Measurements from ENCODE around the gene MAD1L1. TPM values are rescaled to one million over a fixed set of nuclear protein-coding genes. Genes with fewer than 3 reads are reported as not detected.

MAD1L1 gene
- total and polyA plus RNA-seq, 2 of the 4 experiments (the other 2 are of a cell fraction): 29.0 to 40.9 TPM

DNA sequence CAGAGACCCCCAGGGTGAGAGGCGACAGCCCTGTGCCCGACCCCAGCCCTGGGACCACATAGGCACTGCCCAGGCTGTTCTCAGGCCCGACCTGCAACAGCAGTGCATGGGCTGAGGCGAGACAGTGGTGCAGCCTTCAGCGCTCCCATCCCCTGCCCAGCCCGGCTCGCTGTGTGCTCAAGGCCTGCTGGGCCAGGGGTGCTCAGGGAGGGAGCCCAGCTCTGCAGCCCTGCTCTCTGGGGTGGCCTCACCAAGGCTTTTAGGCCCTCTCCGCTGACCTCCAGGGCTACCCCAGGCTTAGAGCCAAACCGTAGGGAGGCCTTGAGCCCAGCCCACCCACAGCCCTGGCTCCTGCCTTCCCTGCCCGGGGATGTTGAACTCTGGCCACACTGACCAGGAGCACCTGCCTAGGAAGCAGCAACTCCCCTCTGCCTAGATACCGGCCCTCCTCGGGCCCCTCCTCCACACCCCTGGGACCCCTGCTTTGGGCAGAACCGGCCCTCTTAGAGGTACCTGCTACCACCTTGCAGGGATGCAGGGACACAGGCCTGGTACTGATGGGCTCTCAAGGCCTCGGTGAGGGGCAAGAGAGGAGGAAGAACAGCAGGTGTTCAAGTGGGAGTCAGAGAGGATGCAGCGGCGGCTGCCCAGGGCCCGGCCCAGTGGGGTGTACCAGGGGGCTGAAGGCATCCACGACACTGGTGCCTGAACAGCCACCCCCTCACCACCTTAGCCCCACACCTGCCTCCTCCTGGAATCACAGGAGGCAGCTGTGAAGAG is 331.1 kb downstream of the MAD1L1 start:
- Histone ChIP-seq H3K4me3 (ENCODE audit: insufficient read depth, low read depth, low read length) (no peak overlapping the region), H3K56ac (ENCODE audit: extremely low read depth, insufficient read depth, low read length) (no peak overlapping the region), H4K8ac (ENCODE audit: low read depth in 2 of 2, low read length in 2 of 2) (no peak overlapping the region), H3K4me1 (ENCODE audit: control insufficient read depth, insufficient read depth, low read length) (peaks cover 10% of the 10 kb centered on the region), H3K27ac (ENCODE audit: insufficient read depth, low read length) (no peak overlapping the region), H2AK5ac (ENCODE audit: low read depth, low read length) (no peak overlapping the region), H3K27me3 (ENCODE audit: control insufficient read depth, insufficient read depth, low read length) (no peaks in the 10 kb centered on the region), H3K79me1 (ENCODE audit: low read depth in 1 of 2, low read length in 2 of 2) (no peaks in the 10 kb centered on the region; a peak in 1 of 4 replicates), H4K91ac (ENCODE audit: insufficient read depth, low read depth, low read length) (no peak overlapping the region), H2AFZ (replicated peaks; ENCODE audit: low read length, poor library complexity) (no peak overlapping the region), H3K9me3 (ENCODE audit: control insufficient read depth, insufficient read depth, low read length) (no peaks in the 10 kb centered on the region), H3K9me1 (ENCODE audit: insufficient read depth, low read length) (peaks cover 9% of the 10 kb centered on the region), H4K20me1 (ENCODE audit: insufficient read depth, low read length) (peaks cover 4% of the 10 kb centered on the region), H4K5ac (ENCODE audit: low read depth, low read length) (no peak overlapping the region), H2BK15ac (ENCODE audit: low read depth, low read length) (no peak overlapping the region), H2BK20ac (ENCODE audit: low read depth, low read length) (no peak overlapping the region), H3K23ac (ENCODE audit: low read depth, low read length) (no peak overlapping the region), H3K18ac (ENCODE audit: low read depth, low read length) (no peak overlapping the region), H3K4me2 (ENCODE audit: low read depth, low read length) (no peak overlapping the region), H3K9ac (ENCODE audit: low read depth, low read length) (no peak overlapping the region), H3K14ac (replicated peaks; ENCODE audit: low read depth, low read length) (no peak overlapping the region), H2BK120ac (ENCODE audit: low read depth, low read length) (no peak overlapping the region), H2BK5ac (ENCODE audit: low read depth, low read length, poor library complexity, severe bottlenecking) (no peak overlapping the region), H3K36me3 (ENCODE audit: control insufficient read depth, insufficient read depth, low read length) (peaks cover 3% of the 10 kb centered on the region; the same call in 1 of the 2 replicates), H2AK9ac (replicated peaks; ENCODE audit: low read depth, low read length, poor library complexity) (no peak overlapping the region), H3K4ac (ENCODE audit: low read depth, low read length) (no peak overlapping the region)
- POLR2A ChIA-PET (ENCODE audit: unreplicated experiment): no interaction called here
- TF ChIP-seq POLR2A (IDR thresholded peaks at IDR 0.05; ENCODE audit: low read depth, low read length): no peak
- no peak for TF ChIP-seq MAFK (IDR thresholded peaks at IDR 0.05; ENCODE audit: low read depth, low read length)
- TF ChIP-seq CEBPB (IDR thresholded peaks at IDR 0.05; ENCODE audit: low read depth, low read length): no peak
- TF ChIP-seq SMC3 (IDR thresholded peaks at IDR 0.05; ENCODE audit: low read depth, low read length): no peak
- TF ChIP-seq, protein P1, sequence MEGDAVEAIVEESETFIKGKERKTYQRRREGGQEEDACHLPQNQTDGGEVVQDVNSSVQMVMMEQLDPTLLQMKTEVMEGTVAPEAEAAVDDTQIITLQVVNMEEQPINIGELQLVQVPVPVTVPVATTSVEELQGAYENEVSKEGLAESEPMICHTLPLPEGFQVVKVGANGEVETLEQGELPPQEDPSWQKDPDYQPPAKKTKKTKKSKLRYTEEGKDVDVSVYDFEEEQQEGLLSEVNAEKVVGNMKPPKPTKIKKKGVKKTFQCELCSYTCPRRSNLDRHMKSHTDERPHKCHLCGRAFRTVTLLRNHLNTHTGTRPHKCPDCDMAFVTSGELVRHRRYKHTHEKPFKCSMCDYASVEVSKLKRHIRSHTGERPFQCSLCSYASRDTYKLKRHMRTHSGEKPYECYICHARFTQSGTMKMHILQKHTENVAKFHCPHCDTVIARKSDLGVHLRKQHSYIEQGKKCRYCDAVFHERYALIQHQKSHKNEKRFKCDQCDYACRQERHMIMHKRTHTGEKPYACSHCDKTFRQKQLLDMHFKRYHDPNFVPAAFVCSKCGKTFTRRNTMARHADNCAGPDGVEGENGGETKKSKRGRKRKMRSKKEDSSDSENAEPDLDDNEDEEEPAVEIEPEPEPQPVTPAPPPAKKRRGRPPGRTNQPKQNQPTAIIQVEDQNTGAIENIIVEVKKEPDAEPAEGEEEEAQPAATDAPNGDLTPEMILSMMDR (conservative IDR thresholded peaks at IDR 0.05; ENCODE audit: low read depth, low read length): no peak
- TF ChIP-seq MAZ (IDR thresholded peaks at IDR 0.05; ENCODE audit: borderline replicate concordance, low read depth, low read length): no peak
- no peak for TF ChIP-seq MXI1 (IDR thresholded peaks at IDR 0.05; ENCODE audit: borderline replicate concordance, low read depth, low read length)
- no peak for TF ChIP-seq RCOR1 (IDR thresholded peaks at IDR 0.05; ENCODE audit: insufficient replicate concordance, low read length)
- TF ChIP-seq RFX5 (IDR thresholded peaks at IDR 0.05; ENCODE audit: low read depth, low read length): no peak
- no peak for TF ChIP-seq NFE2L2 (IDR thresholded peaks at IDR 0.05; ENCODE audit: low read depth, low read length)
- intact Hi-C loops (cut with micrococcal nuclease): no loop called here
- dilution Hi-C loops (cut with HindIII; ENCODE audit: low sequenced_read_pairs, unreplicated experiment): no loop called here
- no TSS peak for BruUV-seq (replicated peaks)
- 100% methylated on average over 8 of the region's 18 CpGs; no CpG with 5 or more reads in 1 of the 2 experiments for WGBS, 2 experiments (ENCODE audit: extremely low coverage in 2 of 2, insufficient read length in 1 of 2)
- CTCF ChIA-PET: no interaction called here
- in situ Hi-C loops (cut with MboI; ENCODE audit: low sequenced_read_pairs): no loop called here
- ATAC-seq (ENCODE audit: low read depth) (no peak), DNase-seq (no peak)
